Cerebellar cortex (tissue), 1 donor: Measurements from ENCODE around the gene TUBA3E.
"Not testable (repeated sequence)": the region's sequence is repeated elsewhere in the genome, so short reads cannot be mapped to it uniquely, and the experiment has no call there.

Source experiments
- DNase-seq: peaks from one replicate; pipeline ENCODE4 v3.0.0-alpha.2; 2015; ENCODE audit warnings: low spot score

The TUBA3E gene

DNA sequence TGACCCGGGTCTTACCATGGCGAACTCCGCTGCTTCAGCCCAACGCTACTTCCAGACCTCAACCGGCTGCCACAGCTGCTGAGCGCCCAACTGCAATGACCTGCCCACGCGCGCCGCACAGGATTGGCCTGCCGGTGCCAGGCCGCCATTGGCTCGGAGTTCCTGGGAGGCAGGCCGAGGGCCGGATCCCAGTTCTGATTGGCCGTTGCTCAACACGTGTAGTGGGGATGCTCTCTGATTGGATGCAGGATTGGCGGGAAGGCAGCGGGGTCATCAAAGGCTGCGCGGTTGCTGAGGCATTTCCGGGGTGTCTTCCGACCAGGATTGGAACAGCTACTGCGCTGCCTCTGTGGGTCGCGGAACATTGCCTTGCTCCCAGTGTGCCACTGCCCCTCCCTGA is at the start of gene TUBA3E:
TUBA3E (minus strand) TSS at position 97 of the 400 bp plus-strand sequence; CDS start at position 18, 79 bp downstream.
- no peak for DNase-seq

DNA sequence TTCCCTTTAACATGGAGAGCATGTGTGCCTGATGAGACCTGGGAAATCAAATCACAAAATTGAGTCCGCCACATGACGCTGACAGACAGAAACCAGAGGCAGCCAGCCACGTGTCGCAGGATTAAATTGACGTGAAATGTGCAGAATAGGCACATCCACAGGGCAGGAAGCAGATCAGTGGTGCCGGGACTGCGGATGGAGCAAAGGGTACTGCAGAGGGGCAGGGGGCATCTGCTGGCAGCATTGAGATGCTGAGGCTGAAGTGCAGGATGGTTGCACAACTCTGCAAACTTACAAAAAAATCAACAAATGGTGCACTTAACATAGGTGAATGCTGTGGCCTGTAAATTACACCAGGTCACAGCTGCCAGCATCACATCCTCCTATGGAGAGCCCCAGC is 48.2 kb upstream of the TUBA3E start:
- no peak for DNase-seq

DNA sequence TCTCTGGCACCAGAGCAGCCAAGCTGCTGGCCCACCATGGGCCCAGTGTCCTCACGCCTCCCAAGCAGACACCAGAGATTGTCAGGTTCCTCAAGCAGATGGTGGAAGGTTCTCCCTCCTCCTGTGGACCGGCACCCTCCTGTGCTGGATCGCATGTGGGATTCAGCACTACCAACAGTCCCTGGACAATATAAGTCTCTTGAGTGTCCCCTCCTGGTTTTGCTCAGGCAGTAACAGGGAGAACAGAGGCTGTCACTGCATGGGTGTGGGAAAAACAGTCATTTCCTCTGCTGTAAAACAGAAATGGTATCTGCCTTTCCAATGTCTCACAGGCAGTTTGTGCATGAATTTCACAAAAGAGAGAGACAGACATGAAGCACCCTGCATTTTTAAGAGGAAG is 47.7 kb upstream of the TUBA3E start:
- DNase-seq = no peak

DNA sequence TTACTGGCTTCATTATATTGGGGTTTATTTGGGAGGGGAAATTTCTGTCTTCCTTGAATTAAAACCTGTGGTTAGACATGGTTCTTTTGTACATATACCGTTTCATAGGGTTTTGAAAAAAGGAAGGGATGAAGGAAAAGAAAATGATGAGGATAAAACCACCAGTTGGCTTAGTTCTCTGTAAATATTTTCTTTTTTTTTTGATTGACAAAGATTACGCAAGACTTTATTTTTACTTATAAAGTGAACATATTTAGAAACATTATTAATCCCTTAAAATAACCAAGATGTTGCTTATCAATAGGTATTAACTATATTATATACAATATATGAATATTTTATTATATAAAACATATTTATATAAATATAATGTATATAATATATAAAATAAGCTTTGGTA is 45.1 kb upstream of the TUBA3E start:
- DNase-seq = no peak

DNA sequence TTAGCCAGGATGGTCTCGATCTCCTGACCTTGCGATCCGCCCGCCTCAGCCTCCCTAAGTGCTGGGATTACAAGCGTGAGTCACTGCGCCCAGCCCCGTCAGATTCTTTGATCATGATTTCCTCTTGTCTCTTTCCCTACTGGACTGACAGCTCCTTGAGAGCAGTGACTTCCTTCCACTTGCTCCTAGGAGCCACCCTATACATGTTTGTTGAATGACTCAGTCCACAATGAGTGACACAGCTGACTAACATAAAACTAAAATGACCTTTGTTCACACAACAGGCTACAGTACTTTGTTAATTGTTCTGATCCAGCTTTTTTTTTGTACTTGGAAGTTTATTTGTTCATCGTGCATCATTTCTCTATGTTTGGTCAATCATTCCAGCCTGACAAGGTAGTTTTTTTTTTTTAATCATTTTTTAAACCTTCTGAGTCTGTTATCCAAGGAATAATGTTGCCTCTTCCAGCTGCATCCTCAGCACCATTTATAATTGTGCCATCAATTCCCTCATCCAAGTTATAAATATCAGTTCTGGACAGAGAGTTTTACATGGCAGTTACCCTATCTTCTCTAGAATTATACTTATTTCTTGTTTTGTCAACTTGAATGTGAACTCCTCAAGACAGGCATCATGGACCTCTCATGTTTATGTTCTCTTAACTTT is 42.9 kb upstream of the TUBA3E start:
- no peak for DNase-seq

DNA sequence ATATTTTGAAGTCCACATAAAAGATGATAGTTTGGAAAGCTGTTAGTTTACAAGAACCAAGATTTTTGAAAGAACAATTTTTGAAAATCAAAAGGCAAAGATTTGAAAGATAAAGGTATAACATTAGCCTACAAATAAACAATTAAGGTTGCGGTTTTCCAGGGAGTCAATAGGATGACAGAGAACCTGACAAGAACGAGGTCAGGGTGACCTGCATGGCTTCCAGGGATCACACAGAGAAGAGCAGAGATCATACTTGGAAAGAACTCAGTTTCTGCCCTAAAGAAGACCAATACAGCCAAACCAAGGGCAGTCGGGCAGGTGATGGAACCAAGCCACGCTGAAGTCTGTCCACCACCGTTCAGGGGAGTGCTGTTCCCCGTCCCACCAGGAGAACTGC is 41.3 kb upstream of the TUBA3E start:
- not testable (repeated sequence) for DNase-seq

DNA sequence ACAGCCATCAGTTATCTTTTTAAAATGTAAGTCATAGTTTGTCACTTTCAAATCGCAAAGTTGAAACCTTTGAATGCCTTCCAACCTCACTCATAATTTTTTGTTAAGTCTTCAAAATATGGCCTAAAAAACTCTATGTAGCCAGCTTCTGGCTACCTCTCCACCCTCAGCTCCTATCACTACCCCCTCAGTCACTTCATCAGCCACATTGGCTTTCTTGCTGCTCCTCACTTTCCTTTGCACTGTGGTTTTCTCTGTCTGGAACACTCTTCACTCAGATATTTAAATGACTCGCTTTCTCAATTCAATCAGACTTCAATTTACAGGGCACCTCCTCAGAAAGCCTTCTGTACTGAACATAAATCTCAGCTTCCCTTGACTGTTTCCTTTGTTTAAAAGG is 34.8 kb upstream of the TUBA3E start:
- not testable (repeated sequence) for DNase-seq

DNA sequence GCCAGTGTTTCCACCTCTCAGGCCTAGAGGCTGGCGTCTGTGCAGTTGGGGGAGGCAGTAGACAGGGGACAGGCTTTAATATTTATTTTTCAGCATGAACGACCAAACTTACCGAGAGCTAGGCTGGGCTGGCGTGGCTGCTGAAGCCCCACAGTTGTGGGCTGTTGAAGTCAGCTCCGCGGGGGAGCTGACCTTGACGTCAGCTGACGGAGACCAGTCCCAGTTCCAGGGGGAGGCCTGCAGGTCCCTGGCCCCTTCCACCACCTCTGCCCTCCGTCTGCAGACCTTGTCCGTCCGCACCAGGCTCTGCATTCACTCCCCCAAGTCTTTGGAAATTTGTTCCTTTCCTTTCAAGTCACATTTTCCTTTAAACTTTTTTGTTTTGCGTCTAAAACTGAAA is 33.4 kb upstream of the TUBA3E start:
- no peak for DNase-seq

DNA sequence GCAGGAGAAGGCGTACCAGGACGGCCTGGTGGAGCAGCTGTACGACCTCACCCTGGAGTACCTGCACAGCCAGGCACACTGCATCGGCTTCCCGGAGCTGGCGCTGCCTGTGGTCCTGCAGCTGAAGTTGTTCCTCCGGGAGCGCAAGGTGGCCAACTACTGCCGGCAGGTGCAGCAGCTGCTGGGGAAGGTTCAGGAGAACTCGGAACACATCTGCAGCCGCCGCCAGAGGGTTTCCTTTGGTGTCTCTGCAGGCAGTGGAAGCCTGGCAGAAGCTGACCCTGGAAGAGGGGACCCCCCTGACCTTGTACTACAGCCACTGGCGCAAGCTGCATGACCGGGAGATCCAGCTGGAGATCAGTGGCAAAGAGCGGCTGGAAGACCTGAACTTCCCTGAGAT is 32.7 kb upstream of the TUBA3E start:
- DNase-seq = not testable (repeated sequence)

DNA sequence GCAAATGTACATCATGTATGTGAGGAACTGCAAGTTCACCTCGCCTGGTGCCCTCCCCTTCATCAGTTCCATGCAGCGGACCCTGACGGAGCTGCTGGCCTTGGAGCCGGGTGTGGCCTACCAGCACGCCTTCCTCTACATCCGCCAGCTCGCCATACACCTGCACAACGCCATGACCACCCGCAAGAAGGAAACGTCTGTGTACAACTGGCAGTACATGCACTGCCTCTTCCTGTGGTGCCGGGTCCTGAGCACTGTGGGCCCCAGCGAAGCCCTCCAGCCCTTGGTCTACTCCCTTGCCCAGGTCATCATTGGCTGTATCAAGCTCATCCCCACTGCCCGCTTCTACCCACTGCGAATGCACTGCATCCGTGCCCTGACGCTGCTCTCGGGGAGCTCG is 32.1 kb upstream of the TUBA3E start:
- not testable (repeated sequence) for DNase-seq

DNA sequence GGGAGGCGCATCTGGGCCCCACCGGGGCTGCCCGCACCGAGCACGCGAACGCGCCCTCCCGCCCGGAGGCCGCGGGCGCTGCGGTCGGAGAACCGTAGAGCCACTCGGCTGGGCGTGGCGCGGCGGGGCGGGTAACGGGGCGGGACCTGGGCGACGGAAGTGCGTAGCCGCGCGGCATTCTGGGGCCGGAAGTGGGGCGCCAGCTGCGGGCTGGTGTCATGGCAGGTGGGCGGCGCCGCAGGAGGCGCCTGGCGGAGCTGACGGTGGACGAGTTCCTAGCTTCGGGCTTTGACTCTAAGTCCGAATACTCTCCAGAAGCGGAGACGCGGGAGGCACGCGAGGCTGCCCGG is 30.9 kb upstream of the TUBA3E start:
- DNase-seq = not testable (repeated sequence)

DNA sequence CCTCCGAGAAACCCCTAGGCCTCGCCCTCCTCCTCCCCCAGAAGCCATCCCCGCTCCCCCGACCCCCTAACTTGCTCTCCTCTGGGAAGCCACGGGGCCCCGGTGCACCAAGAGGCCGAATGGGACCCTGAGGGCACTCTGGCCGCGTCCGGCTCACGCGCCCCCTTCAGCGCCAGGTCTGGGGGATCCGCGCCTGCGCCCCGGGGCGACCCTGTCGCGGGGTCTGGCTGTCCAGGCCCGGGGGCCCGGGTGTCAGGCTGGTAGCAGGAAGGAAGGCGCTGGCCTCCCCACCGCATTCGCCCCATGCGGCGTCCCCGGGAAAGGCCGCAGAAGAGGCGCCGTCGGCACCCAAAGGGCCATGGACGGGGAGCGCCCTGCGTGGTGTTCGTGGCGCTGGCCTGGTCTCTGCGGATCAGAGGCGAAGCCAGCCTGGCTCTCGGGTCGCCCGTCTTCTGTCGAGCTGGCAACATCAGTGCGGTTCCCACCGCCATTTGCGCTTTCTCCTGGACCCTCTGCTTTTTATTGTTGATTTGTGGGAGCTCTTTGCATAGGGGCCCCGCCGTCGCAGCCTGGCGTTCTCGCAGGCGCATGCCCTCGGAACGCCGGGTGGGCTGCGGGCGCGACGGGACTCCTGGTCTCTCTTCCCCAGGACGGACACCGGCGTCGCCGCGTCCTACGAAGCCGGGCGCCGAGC is 30.4 kb upstream of the TUBA3E start:
- not testable (repeated sequence) for DNase-seq

DNA sequence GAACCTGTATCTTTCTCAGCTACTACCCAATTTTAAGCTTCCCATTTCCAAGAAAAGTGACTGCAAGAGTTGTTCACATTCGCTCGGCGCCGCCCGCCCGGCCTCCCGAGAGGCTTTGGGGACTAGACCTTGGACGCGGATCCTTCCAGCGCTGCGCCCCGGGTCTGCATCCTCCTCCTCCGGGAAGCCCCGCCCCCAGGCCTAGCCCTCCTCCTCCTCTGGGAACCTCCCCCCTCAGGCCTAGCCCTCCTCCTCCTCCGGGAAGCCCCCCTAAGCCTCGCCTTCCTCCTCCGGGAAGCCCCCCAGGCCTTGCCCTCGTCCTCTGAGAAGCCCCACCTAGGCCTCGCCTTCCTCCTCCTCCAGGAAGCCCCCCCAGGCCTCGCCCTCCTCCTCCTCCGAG is 29.8 kb upstream of the TUBA3E start:
- not testable (repeated sequence) for DNase-seq

DNA sequence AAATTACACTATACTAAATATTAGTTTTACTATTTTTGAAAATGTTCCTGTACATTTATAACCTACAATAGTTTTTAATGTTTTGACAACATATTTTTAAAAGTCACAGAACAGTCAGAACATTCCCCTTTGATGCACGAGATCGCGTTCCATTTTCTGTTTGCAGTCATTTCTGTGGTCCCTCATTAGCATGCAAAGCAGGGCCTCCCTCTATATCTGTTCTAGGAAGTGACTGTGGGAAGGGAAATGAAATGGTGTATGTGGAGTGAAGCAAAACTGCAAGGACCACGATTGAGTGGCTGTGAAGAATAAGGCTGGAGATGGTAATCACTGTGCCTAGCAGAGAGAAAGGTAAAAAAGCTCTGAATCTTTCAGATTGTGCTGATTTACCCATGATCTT is 24.3 kb upstream of the TUBA3E start:
- DNase-seq = not testable (repeated sequence)

DNA sequence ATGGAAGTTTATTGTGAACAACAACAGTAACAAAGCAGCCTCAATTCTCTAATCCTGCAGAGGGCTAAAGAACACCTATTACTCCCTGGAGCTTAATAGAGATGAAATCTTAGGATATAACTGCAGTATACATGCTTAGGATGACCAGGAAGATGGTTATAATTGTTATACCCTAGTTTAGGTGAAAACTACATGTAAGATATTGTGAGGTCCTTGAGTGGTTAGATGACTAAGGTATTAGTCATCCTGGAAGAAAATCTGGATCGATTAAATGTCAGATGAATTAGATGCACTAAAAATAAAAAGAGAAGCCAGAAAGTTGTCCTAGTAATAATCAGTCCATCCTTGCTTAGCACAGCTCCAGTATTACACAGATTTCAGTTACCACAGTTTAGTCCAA is 22.3 kb upstream of the TUBA3E start:
- not testable (repeated sequence) for DNase-seq

DNA sequence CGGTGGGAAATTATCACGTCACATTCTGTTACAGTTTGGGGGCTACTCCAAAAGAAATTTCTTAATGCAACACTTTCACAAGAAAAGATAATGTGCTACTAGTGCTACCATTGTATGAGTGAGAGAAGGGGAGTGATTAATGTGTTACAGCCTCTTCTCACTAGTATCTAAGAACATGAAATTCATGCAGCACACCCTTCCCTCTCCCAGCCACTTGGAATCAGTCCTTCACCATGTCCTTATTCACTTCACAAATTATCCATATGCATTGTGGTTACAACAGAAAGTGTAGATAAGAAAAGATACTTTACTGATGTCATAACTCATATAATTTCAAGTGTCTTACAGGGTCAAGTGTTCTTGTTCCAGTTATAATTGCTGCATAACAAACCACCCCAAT is 20.9 kb upstream of the TUBA3E start:
- not testable (repeated sequence) for DNase-seq

DNA sequence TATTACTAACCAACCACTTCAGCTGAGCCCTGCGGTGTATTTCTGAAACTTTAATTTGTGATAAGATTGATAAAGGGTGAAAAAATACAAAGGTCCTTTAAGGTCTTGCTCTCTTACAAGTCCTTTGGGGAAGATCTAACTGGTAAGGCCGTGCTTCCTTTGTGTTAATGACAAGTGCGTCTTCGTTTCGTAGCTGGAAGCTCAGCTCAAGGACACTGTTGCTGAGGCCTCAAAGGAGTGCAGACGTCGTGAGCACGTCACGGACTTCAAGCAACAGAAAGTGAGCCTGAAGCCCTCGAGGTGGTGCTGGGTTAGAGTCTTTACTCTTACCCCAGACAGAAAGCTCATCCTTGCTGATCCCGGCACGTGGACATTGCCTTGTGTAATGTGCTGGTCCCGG is 8.8 kb upstream of the TUBA3E start:
- DNase-seq = not testable (repeated sequence)

DNA sequence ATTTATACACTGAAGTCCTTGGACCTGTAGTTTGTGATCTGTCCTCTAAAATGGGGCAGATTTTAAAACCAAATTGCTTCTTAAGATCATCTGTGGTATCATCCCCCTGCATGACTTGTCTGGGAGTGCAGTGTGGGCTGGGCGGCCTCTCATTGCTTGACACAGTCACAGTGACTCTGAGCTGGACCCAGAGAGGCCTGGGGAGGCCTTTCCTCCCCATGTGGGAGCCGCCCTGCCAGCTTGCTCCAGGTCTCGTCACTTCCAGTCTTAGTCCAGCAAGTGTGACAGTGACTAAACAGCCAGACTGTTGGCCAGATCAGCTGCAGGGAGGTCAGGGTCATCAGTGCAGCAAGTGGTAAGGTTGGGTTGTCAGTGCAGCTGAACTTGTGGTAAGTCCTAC is 4.9 kb upstream of the TUBA3E start:
- DNase-seq = not testable (repeated sequence)

DNA sequence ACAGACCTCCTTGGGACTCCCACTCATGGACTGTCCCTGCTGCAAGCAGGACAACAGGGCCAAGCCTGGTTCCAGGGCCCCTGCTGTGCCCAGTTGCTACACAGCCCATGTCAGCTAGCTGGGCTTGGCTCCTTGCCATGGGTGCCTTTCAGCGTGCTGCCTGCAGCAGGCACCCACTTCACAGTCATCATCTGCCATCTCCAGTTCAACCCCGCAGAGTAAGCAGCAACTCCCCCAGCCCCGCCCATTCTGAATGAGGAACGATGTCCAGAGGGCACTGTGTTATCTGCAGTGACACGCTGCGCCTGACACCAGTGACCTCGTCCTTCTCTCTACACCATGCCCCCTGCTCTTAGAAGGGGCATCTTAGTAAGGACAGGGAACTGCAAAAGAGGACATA is 4.3 kb upstream of the TUBA3E start:
- DNase-seq = not testable (repeated sequence)

DNA sequence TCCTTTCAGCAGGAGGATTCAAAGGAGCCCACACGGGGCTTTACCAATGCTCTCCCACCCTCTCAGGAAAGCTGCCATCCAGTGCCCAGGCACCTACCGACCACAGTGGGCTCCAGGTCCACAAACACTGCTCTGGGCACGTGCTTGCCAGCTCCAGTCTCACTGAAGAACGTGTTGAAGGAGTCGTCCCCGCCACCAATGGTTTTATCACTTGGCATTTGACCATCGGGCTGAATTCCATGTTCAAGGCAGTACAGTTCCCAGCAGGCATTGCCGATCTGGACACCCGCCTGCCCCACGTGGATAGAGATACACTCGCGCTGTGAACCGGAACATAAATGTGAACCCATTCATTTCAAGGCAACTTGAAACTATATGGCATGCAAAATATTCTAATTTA is 2.2 kb downstream of the TUBA3E start:
- not testable (repeated sequence) for DNase-seq

DNA sequence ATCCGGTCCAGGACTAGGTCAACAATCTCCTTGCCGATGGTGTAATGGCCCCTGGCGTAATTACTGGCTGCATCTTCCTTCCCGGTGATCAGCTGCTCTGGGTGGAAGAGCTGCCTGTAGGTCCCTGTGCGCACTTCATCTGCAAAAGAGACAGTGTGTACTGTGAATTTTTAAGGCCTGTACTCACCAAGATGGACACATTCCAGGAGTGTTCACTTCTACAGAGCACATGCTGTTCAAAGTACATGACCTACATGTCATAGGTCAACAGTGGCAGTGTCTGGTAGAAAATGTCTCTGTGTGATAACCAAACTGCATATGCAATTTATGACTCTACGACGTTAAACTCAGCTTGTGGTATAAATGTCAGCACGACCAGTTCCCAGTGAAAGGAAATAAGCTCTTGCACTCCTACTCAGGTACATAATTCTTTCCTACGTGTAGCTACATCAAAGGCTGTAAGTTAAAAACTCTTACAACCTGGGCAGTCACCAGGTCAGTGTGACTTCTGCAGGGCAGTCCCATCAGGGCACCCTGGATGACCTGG is 3.1 kb downstream of the TUBA3E start:
- not testable (repeated sequence) for DNase-seq

DNA sequence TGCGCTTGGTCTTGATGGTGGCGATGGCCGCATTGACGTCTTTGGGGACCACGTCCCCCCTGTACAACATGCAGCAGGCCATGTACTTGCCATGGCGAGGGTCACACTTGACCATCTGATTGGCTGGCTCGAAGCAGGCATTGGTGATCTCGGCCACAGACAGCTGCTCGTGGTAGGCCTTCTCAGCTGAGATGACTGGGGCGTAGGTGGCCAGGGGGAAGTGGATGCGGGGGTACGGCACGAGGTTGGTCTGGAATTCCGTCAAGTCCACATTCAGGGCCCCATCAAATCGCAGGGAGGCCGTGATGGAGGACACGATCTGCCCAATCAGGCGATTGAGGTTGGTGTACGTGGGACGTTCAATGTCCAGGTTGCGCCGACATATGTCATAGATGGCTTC is 4.4 kb downstream of the TUBA3E start:
- DNase-seq = not testable (repeated sequence)

DNA sequence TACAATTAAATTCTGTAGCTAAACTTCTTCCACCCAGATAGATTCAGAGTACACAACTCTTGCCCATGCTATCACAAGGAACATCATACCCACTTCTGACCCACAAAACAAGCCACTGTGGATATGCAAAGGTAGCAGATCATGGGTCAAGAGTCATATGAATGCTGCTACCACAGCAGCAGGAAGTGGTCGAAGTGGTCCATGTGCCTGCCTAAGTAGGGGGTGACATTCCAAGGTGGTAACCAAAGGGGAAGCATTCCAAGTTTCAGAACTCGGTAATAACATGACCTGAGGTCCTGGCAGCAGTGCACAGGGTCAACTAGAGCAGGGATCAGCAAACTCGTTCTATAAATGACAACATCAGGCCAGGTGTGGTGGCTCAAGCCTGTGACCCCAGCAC is 5.8 kb downstream of the TUBA3E start:
- DNase-seq = not testable (repeated sequence)
